HFFc6 (cell line): Measurements from ENCODE around the gene SRRM3. TPM values are rescaled to one million over a fixed set of nuclear protein-coding genes. Genes with fewer than 3 reads are reported as not detected.
"Not testable (repeated sequence)": the region's sequence is repeated elsewhere in the genome, so short reads cannot be mapped to it uniquely, and the experiment has no call there.

Source experiments
- DNase-seq: peaks from one replicate; pipeline ENCODE4 v3.0.0-alpha.2; 2018
- H3K27ac Mint-ChIP-seq: 2 replicates; pipeline ENCODE4 v1.8.0; 2020; ENCODE audit warnings: mild to moderate bottlenecking, mixed read lengths
- H3K27me3 Mint-ChIP-seq: 2 replicates; pipeline ENCODE4 v1.8.0; 2021; ENCODE audit warnings: mild to moderate bottlenecking, moderate library complexity, mixed read lengths; ENCODE audit not compliant: insufficient read depth
- H3K36me3 Mint-ChIP-seq: 2 replicates; pipeline ENCODE4 v1.8.0; 2021; ENCODE audit warnings: low read depth, mixed read lengths
- H3K4me1 Mint-ChIP-seq: 2 replicates; pipeline ENCODE4 v1.8.0; 2020; ENCODE audit warnings: low read depth, mixed read lengths
- H3K4me3 Mint-ChIP-seq: 2 replicates; pipeline ENCODE4 v1.8.0; 2020; ENCODE audit warnings: mild to moderate bottlenecking, moderate library complexity, mixed read lengths
- H3K9me3 Mint-ChIP-seq: 2 replicates; pipeline ENCODE4 v1.8.0; 2020; ENCODE audit warnings: mild to moderate bottlenecking, mixed read lengths
- CTCF ChIP-seq: fragments of 200-600 bp; sonication (generic); IDR thresholded peaks from 2 replicates; pipeline ENCODE4 v1.5.0; 2021; ENCODE audit warnings: antibody characterized with exemption, mild to moderate bottlenecking
- total RNA-seq, 6 experiments: library from RNA; stranded (reverse); fragmentation: NEBNext Ultra II Directional; extraction: Animal tissue kit (Norgen Biotek cat#: 25700); gene quantifications; 2 replicates in 1 of 6; 3 replicates in 5 of 6; pipeline ENCODE4 v1.2.3, GENCODE V29; 2021

SRRM3 gene
- total RNA-seq, 6 experiments from 2014 or later, result 0.09 to 0.23 (median 0.18) TPM; not detected in 1

DNA sequence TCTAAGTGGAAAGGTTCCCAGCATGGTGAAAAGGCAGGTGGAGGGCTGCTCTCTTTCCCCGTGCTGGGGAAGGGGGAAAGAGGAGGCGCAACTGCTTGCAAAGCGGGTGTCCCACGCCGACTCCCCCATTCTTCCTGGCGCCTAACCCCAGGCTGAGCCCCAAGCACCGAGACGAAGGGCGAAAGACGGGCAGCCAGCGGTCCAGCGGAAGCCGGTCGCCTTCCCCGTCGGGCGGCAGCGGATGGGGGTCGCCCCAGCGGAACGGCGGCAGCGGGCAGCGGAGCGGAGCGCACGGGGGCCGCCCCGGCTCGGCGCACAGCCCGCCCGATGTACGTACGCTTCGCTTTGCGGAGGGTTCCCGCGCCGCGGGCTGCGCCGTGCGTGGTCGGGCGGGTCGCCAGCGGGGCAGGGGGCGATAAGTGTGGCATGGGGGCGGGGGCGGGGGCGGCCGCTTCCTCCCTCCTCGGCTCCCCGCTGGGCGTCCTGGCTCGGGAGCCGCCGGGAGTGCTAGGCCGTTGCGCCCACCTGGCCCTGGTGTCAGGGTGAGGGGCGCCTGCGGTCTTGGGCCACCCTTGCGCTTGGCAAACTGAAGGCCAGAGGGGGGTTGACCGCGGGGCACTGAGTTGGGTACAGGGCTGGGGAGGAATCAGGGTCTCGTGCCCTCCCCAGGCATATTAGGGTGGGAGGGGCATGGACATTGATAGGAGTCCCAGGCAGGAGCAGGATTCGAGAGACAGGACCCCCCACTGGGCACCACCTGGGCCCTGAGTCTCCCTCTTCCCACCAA, 65.6 kb downstream of the SRRM3 start:
- TF ChIP-seq CTCF, result no peak
- Mint-ChIP-seq H3K4me3 (no peak overlapping the region), H3K27me3 (peaks cover 25% of the 10 kb centered on the region), H3K27ac (no peak overlapping the region), H3K9me3 (no peaks in the 10 kb centered on the region), H3K36me3 (no peaks in the 10 kb centered on the region), H3K4me1 (peaks cover 4% of the 10 kb centered on the region; the same call in 1 of the 2 replicates)
- DNase-seq, result no peak

GRCh38 chr7:76267894-76268183, 66.1 kb downstream of the SRRM3 start:
- H3K4me3 Mint-ChIP-seq, result no peak overlapping the region; the same call in 1 of the 2 replicates
- H3K36me3 Mint-ChIP-seq, result no peaks in the 10 kb centered on the region
- H3K9me3 Mint-ChIP-seq, result no peaks in the 10 kb centered on the region
- H3K27me3 Mint-ChIP-seq, result peaks cover 27% of the 10 kb centered on the region
- H3K4me1 Mint-ChIP-seq, result peaks cover 4% of the 10 kb centered on the region; the same call in 1 of the 2 replicates
- no peak overlapping the region for H3K27ac Mint-ChIP-seq
- DNase-seq, result no peak
- TF ChIP-seq CTCF, result no peak

DNA sequence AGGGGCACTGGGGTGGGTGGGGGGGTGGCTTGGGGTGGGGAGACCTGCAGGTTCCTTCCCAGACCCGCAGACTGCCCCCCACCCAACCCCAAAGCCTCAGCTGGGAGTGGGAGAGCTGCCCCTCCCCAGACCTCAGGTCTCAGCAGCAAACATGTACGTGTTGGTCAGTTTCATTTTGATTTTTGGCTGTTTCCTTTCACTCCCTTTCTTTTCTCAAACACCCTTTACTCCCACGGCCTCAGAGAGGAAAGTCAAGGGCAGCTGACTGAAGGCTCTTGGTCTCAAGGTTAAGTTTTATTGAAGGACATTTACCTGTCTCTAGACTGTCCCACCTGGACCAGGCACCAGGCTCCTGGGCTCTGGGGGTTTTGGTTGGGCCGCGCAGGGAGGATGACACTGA, 66.7 kb downstream of the SRRM3 start:
- no peak for DNase-seq
- Mint-ChIP-seq H3K9me3 (no peaks in the 10 kb centered on the region), H3K27me3 (peaks cover 32% of the 10 kb centered on the region), H3K36me3 (no peaks in the 10 kb centered on the region), H3K4me1 (peaks cover 4% of the 10 kb centered on the region; the same call in 1 of the 2 replicates), H3K4me3 (peak overlapping the region; percentile 61), H3K27ac (no peak overlapping the region)
- no peak for TF ChIP-seq CTCF

DNA sequence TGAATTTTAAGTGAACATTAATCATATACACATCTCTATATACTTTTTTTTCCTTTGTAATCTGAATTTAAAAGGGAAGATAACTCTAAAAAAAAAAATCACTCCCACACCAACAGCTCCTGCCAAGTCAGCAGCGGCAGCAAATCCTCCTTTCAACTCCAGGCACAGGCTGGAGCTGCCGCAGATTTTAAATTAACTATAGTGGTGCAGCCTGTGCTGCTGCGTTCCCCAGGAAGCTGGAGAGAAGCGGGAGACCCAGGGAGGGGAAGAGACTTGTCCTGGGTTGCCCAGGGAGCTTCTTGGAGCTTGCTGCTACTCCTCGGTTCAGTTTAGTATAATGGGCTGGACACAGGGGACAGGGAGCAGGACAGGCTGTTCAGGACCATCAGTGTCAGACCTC, 68.2 kb downstream of the SRRM3 start:
- Mint-ChIP-seq H3K4me1 (peaks cover 4% of the 10 kb centered on the region; the same call in 1 of the 2 replicates), H3K27ac (no peak overlapping the region), H3K9me3 (no peaks in the 10 kb centered on the region), H3K4me3 (no peak overlapping the region), H3K36me3 (no peaks in the 10 kb centered on the region), H3K27me3 (peaks cover 46% of the 10 kb centered on the region)
- TF ChIP-seq CTCF, result no peak
- DNase-seq, result no peak

- H3K27me3 Mint-ChIP-seq, result peaks cover 57% of the 10 kb centered on the region
- not testable (repeated sequence) for H3K27ac Mint-ChIP-seq, H3K36me3 Mint-ChIP-seq, H3K9me3 Mint-ChIP-seq, H3K4me3 Mint-ChIP-seq, DNase-seq, H3K4me1 Mint-ChIP-seq
These were observed 69.7 kb downstream of the SRRM3 start for GRCh38 chr7:76271384-76271783.

DNA sequence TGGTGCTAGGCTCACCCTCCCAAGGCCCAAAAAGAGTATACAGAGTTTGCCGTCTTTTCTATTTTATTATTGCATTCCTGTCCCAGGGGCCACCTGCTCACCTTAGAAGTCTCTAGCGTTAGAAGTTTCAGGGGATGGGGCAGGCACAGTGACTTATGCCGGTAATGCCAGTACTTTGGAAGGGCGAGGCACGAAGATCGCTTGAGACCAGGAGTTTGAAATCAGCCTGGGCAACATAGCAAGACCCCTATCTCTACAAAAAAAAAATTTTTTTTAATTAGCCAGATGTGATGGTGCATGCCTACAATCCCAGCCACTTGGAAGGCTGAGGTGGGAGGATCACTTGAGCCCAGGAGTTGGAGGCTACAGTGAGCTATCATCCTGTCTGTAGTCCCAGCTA, 70.4 kb downstream of the SRRM3 start:
- TF ChIP-seq CTCF, result no peak
- Mint-ChIP-seq H3K27me3 (peaks cover 57% of the 10 kb centered on the region), H3K36me3 (no peaks in the 10 kb centered on the region), H3K4me1 (peaks cover 4% of the 10 kb centered on the region; the same call in 1 of the 2 replicates), H3K27ac (no peak overlapping the region), H3K9me3 (no peaks in the 10 kb centered on the region), H3K4me3 (no peak overlapping the region)
- DNase-seq, result no peak
